Spleen (tissue), 7 donors: ENCODE data around the gene CDKL2.

Source experiments
- CTCF ChIP-seq, 11 experiments: fragments of 200-600 bp in 7 of 11; fragments of 450-650 bp in 4 of 11; sonication (generic) in 4 of 11; IDR thresholded peaks in 8 of 11; conservative IDR thresholded peaks in 3 of 11; 1 replicate in 7 of 11; 2 replicates in 4 of 11; pipeline versions ENCODE4 v1.4.0 to v1.8.0; 2016 to 2021; ENCODE audit warnings: antibody characterized with exemption in 11 of 11, inconsistent platforms in 4 of 11, mild to moderate bottlenecking in 1 of 11
- POLR2A ChIP-seq, 3 donors: fragments of 450-650 bp; IDR thresholded peaks; one replicate each; pipeline ENCODE4 v1.5.1; 2017; ENCODE audit warnings: antibody characterized with exemption in 3 of 3, mild to moderate bottlenecking in 1 of 3
- POLR2AphosphoS5 ChIP-seq, 3 donors: sonication (generic); formaldehyde crosslinking; IDR thresholded peaks; one replicate each; pipeline ENCODE4 v1.5.1; 2017; ENCODE audit warnings: antibody characterized with exemption in 3 of 3
- donor health status: DM: no; HTN: no; CAD: no; lungs with moderate emphysema.
- donor health status: DM: no; HTN: no; CAD: no.
- donor health status: DM: no; HTN: no; CAD: no.

GRCh38 chr4:75672461-75673026, 42.2 kb upstream of the CDKL2 start:
- TF ChIP-seq POLR2AphosphoS5 (IDR thresholded peaks at IDR 0.05) (no peak), CTCF (IDR thresholded peaks at IDR 0.05 in 8 of 11, conservative IDR thresholded peaks at IDR 0.05 in 3 of 11) (no peak), POLR2A (IDR thresholded peaks at IDR 0.05) (no peak)
